WTC11 (cell line): ENCODE data around the gene STAT2. TPM values are rescaled to one million over a fixed set of nuclear protein-coding genes. Genes with fewer than 3 reads are reported as not detected.

Source experiments
- ATAC-seq: fragments of 200-7000 bp; cut with Tn5 transposase; 2 replicates; pipeline ENCODE4 v1.10.0; 2021; ENCODE audit warnings: mild to moderate bottlenecking, moderate library complexity
- CTCF ChIA-PET: fragments of 300-600 bp; sonication (Branson Sonifier 250); formaldehyde crosslinking; loops from one replicate; lab custom pipeline; 2021; ENCODE audit warnings: antibody characterized with exemption; lab: Charles Lee
- POLR2A ChIA-PET: fragments of 350-600 bp; sonication (Branson Sonifier 250); formaldehyde crosslinking; loops from one replicate; lab custom pipeline; 2021; ENCODE audit warnings: antibody characterized with exemption; lab: Charles Lee
- DNase-seq: peaks from one replicate; pipeline ENCODE4 v3.0.0; 2021; ENCODE audit warnings: low spot score
- H3K27ac Mint-ChIP-seq: 2 replicates; pipeline ENCODE4 v1.8.0; 2021; ENCODE audit warnings: mixed read lengths
- H3K27me3 Mint-ChIP-seq: 2 replicates; pipeline ENCODE4 v1.8.0; 2021; ENCODE audit warnings: low read depth, mild to moderate bottlenecking, moderate library complexity, mixed read lengths
- H3K36me3 Mint-ChIP-seq: 2 replicates; pipeline ENCODE4 v1.8.0; 2021; ENCODE audit warnings: mixed read lengths
- H3K4me1 Mint-ChIP-seq: 2 replicates; pipeline ENCODE4 v1.8.0; 2022; ENCODE audit warnings: mixed read lengths
- H3K4me3 Mint-ChIP-seq: 2 replicates; pipeline ENCODE4 v1.8.0; 2021; ENCODE audit warnings: mild to moderate bottlenecking, moderate library complexity, mixed read lengths
- H3K9me3 Mint-ChIP-seq: 2 replicates; pipeline ENCODE4 v1.8.0; 2021; ENCODE audit warnings: mixed read lengths
- ATF1 ChIP-seq: sonication (generic); formaldehyde crosslinking; IDR thresholded peaks from 2 replicates; pipeline ENCODE4 v1.8.1; 2023; ENCODE audit warnings: mild to moderate bottlenecking, moderate library complexity, missing genetic modification reagents
- CBFB ChIP-seq: sonication (generic); formaldehyde crosslinking; IDR thresholded peaks from 2 replicates; pipeline ENCODE4 v1.8.1; 2022; ENCODE audit warnings: mild to moderate bottlenecking, low read depth, missing genetic modification reagents
- FOXJ3 ChIP-seq: sonication (generic); formaldehyde crosslinking; IDR thresholded peaks from 2 replicates; pipeline ENCODE4 v1.9.0; 2021; ENCODE audit warnings: missing genetic modification reagents, mild to moderate bottlenecking, borderline replicate concordance
- FOXP1 ChIP-seq: sonication (generic); formaldehyde crosslinking; IDR thresholded peaks from 2 replicates; pipeline ENCODE4 v1.8.0; 2022; ENCODE audit warnings: missing genetic modification reagents, mild to moderate bottlenecking, moderate library complexity, borderline replicate concordance
- GABPB1 ChIP-seq: sonication (generic); formaldehyde crosslinking; IDR thresholded peaks from 2 replicates; pipeline ENCODE4 v1.8.1; 2023; ENCODE audit warnings: mild to moderate bottlenecking, missing genetic modification reagents
- GRHL2 ChIP-seq: fragments of 250-450 bp; sonication (Bioruptor Pico); IDR thresholded peaks from 2 replicates; pipeline ENCODE4 v1.8.0; 2022; ENCODE audit warnings: mild to moderate bottlenecking, moderate library complexity; ENCODE audit not compliant: insufficient replicate concordance, severe bottlenecking
- MXD4 ChIP-seq: fragments of 250-450 bp; sonication (Bioruptor Pico); IDR thresholded peaks from 2 replicates; pipeline ENCODE4 v1.8.0; 2021; ENCODE audit warnings: mild to moderate bottlenecking, moderate library complexity, borderline replicate concordance
- NR2C2 ChIP-seq: sonication (generic); formaldehyde crosslinking; IDR thresholded peaks from 2 replicates; pipeline ENCODE4 v1.8.0; 2022; ENCODE audit warnings: mild to moderate bottlenecking, missing genetic modification reagents
- NR3C1 ChIP-seq: sonication (generic); formaldehyde crosslinking; conservative IDR thresholded peaks from 2 replicates; pipeline ENCODE4 v1.8.1; 2023; ENCODE audit warnings: low read depth, mild to moderate bottlenecking, missing genetic modification reagents
- OVOL2 ChIP-seq: fragments of 250-450 bp; sonication (Bioruptor Pico); IDR thresholded peaks from 2 replicates; pipeline ENCODE4 v1.9.0; 2021; ENCODE audit warnings: mild to moderate bottlenecking, borderline replicate concordance
- RORB ChIP-seq: fragments of 250-450 bp; sonication (Bioruptor Pico); IDR thresholded peaks from 2 replicates; pipeline ENCODE4 v1.9.0; 2021; ENCODE audit warnings: mild to moderate bottlenecking
- SMAD3 ChIP-seq: sonication (generic); formaldehyde crosslinking; IDR thresholded peaks from 2 replicates; pipeline ENCODE4 v1.8.0; 2022; ENCODE audit warnings: missing genetic modification reagents, mild to moderate bottlenecking, borderline replicate concordance
- SMAD4 ChIP-seq: sonication (generic); formaldehyde crosslinking; IDR thresholded peaks from 2 replicates; pipeline ENCODE4 v1.8.0; 2022; ENCODE audit warnings: mild to moderate bottlenecking, missing genetic modification reagents
- SP1 ChIP-seq: sonication (generic); formaldehyde crosslinking; conservative IDR thresholded peaks from 2 replicates; pipeline ENCODE4 v1.8.1; 2022; ENCODE audit warnings: missing genetic modification reagents
- TEAD4 ChIP-seq: sonication (generic); formaldehyde crosslinking; IDR thresholded peaks from 2 replicates; pipeline ENCODE4 v1.8.0; 2022; ENCODE audit warnings: mild to moderate bottlenecking, missing genetic modification reagents
- ZNF138 ChIP-seq: sonication (generic); formaldehyde crosslinking; conservative IDR thresholded peaks from 2 replicates; pipeline ENCODE4 v1.8.1; 2022; ENCODE audit warnings: mild to moderate bottlenecking, moderate library complexity, missing genetic modification reagents
- ZNF219 ChIP-seq: sonication (generic); formaldehyde crosslinking; IDR thresholded peaks from 2 replicates; pipeline ENCODE4 v1.8.0; 2023; ENCODE audit warnings: missing genetic modification reagents, mild to moderate bottlenecking, borderline replicate concordance
- ZNF317 ChIP-seq: sonication (generic); formaldehyde crosslinking; IDR thresholded peaks from 2 replicates; pipeline ENCODE4 v1.8.1; 2023; ENCODE audit warnings: low read depth, mild to moderate bottlenecking, moderate library complexity, missing genetic modification reagents, borderline replicate concordance
- ZNF416 ChIP-seq: fragments of 250-450 bp; sonication (Bioruptor Pico); IDR thresholded peaks from 2 replicates; pipeline ENCODE4 v1.9.0; 2021; ENCODE audit warnings: mild to moderate bottlenecking, inconsistent platforms
- total RNA-seq: library from RNA; stranded (reverse); gene quantifications from 3 replicates; pipeline ENCODE4 v1.2.3, GENCODE V29; 2021
- TF ChIP-seq, protein P1 (sequence below): sonication (generic); formaldehyde crosslinking; IDR thresholded peaks from 2 replicates; pipeline ENCODE4 v1.8.1; 2023; ENCODE audit warnings: mild to moderate bottlenecking, missing genetic modification reagents
- TF ChIP-seq, protein P2 (sequence below): fragments of 250-450 bp; sonication (Bioruptor Pico); IDR thresholded peaks from 2 replicates; pipeline ENCODE4 v1.8.0; 2021; ENCODE audit warnings: mild to moderate bottlenecking
- TF ChIP-seq, protein P3 (sequence below): sonication (generic); formaldehyde crosslinking; IDR thresholded peaks from 2 replicates; pipeline ENCODE4 v1.8.1; 2023; ENCODE audit warnings: mild to moderate bottlenecking, missing genetic modification reagents, moderate library complexity
- TF ChIP-seq, protein P4 (sequence below): sonication (generic); formaldehyde crosslinking; IDR thresholded peaks from 2 replicates; pipeline ENCODE4 v1.8.0; 2022; ENCODE audit warnings: mild to moderate bottlenecking, missing genetic modification reagents
- TF ChIP-seq, protein P5 (sequence below): fragments of 250-450 bp; sonication (Bioruptor Pico); IDR thresholded peaks from 2 replicates; pipeline ENCODE4 v1.9.0; 2021; ENCODE audit warnings: mild to moderate bottlenecking
- TF ChIP-seq, protein P6 (sequence below): sonication (generic); formaldehyde crosslinking; IDR thresholded peaks from 2 replicates; pipeline ENCODE4 v1.8.1; 2023; ENCODE audit warnings: mild to moderate bottlenecking, missing genetic modification reagents
- TF ChIP-seq, protein P7 (sequence below): sonication (generic); formaldehyde crosslinking; IDR thresholded peaks from 2 replicates; pipeline ENCODE4 v1.8.1; 2023; ENCODE audit warnings: mild to moderate bottlenecking, missing genetic modification reagents, moderate library complexity
- TF ChIP-seq, protein P8 (sequence below): sonication (generic); formaldehyde crosslinking; IDR thresholded peaks from 2 replicates; pipeline ENCODE4 v1.8.1; 2022; ENCODE audit warnings: mild to moderate bottlenecking, missing genetic modification reagents, moderate library complexity, borderline replicate concordance

Gene STAT2
- total RNA-seq, 1 experiment from 2014 or later, result 54.5 TPM

DNA sequence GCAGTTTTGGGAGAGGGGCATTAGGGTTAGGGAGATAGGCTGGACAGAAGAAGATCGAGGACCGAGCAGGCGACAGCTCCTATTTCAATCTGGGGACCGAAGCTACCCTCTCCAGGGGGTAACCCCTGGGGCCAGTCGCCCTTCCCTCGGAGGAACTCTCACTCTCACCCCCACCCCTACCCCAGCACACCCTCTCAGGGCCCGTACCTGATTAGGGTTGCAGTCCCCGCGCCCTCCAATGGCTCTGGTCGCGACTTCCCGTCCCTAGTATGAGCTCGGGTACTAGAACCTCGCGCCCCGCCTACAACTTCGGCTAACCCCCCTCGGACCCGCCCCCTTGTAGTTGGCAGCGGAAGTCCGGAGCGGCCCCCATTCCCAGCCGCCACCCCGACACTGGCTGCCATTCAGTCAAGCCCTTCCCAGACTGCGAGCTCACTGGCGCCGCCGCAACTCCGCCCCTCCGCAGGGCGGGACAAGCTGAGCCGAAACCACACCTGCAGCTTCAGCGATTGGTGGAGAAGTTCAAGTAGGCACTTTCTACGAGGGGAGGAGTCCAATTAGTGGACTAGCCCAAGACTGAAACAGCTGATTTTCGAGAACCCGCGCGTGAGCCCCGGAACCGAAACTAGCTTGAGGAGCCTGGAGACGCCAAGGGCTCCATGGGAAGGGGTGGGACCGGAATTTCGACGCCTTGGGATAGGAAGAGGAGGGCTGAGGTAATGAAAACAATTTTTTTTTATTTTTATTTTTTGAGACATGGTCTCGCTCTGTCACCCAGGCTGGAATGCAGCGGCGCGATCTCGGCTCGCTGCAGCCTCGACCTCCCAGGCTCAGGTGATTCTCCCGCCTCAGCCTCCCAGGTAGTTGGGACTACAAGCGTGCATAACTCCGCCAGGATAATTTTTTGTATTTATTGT is at the start of gene STAT2 (continued):
- TF ChIP-seq, protein P1, sequence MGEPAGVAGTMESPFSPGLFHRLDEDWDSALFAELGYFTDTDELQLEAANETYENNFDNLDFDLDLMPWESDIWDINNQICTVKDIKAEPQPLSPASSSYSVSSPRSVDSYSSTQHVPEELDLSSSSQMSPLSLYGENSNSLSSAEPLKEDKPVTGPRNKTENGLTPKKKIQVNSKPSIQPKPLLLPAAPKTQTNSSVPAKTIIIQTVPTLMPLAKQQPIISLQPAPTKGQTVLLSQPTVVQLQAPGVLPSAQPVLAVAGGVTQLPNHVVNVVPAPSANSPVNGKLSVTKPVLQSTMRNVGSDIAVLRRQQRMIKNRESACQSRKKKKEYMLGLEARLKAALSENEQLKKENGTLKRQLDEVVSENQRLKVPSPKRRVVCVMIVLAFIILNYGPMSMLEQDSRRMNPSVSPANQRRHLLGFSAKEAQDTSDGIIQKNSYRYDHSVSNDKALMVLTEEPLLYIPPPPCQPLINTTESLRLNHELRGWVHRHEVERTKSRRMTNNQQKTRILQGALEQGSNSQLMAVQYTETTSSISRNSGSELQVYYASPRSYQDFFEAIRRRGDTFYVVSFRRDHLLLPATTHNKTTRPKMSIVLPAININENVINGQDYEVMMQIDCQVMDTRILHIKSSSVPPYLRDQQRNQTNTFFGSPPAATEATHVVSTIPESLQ, result no peak
- TF ChIP-seq ZNF416 (CRISPR knock-in tag), result no peak
- TF ChIP-seq RORB (CRISPR knock-in tag), result no peak
- TF ChIP-seq, protein P2, sequence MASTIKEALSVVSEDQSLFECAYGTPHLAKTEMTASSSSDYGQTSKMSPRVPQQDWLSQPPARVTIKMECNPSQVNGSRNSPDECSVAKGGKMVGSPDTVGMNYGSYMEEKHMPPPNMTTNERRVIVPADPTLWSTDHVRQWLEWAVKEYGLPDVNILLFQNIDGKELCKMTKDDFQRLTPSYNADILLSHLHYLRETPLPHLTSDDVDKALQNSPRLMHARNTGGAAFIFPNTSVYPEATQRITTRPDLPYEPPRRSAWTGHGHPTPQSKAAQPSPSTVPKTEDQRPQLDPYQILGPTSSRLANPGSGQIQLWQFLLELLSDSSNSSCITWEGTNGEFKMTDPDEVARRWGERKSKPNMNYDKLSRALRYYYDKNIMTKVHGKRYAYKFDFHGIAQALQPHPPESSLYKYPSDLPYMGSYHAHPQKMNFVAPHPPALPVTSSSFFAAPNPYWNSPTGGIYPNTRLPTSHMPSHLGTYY, result no peak
- TF ChIP-seq SMAD3, result peak; percentile 16; the same call in 1 of the 2 replicates
- no peak for TF ChIP-seq GRHL2 (CRISPR knock-in tag)
- TF ChIP-seq, protein P3, sequence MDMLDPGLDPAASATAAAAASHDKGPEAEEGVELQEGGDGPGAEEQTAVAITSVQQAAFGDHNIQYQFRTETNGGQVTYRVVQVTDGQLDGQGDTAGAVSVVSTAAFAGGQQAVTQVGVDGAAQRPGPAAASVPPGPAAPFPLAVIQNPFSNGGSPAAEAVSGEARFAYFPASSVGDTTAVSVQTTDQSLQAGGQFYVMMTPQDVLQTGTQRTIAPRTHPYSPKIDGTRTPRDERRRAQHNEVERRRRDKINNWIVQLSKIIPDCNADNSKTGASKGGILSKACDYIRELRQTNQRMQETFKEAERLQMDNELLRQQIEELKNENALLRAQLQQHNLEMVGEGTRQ (CRISPR knock-in tag), result no peak
- TF ChIP-seq, protein P4, sequence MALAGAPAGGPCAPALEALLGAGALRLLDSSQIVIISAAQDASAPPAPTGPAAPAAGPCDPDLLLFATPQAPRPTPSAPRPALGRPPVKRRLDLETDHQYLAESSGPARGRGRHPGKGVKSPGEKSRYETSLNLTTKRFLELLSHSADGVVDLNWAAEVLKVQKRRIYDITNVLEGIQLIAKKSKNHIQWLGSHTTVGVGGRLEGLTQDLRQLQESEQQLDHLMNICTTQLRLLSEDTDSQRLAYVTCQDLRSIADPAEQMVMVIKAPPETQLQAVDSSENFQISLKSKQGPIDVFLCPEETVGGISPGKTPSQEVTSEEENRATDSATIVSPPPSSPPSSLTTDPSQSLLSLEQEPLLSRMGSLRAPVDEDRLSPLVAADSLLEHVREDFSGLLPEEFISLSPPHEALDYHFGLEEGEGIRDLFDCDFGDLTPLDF (CRISPR knock-in tag), result no peak
- TF ChIP-seq NR3C1 (CRISPR knock-in tag), result no peak
- TF ChIP-seq ZNF219 (CRISPR knock-in tag), result no peak
- no peak for TF ChIP-seq OVOL2 (CRISPR knock-in tag)
- TF ChIP-seq SP1 (CRISPR knock-in tag), result peak; percentile 96
- TF ChIP-seq TEAD4 (CRISPR knock-in tag), result no peak
- no peak for TF ChIP-seq ZNF317 (CRISPR knock-in tag)
- TF ChIP-seq, protein P5, sequence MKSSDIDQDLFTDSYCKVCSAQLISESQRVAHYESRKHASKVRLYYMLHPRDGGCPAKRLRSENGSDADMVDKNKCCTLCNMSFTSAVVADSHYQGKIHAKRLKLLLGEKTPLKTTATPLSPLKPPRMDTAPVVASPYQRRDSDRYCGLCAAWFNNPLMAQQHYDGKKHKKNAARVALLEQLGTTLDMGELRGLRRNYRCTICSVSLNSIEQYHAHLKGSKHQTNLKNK (CRISPR knock-in tag), result no peak
- TF ChIP-seq NR2C2 (CRISPR knock-in tag), result 0 out of 2 replicates have a peak, but pooled peaks have one; percentile 9
- TF ChIP-seq, all 79 proteins: peak for 9

DNA sequence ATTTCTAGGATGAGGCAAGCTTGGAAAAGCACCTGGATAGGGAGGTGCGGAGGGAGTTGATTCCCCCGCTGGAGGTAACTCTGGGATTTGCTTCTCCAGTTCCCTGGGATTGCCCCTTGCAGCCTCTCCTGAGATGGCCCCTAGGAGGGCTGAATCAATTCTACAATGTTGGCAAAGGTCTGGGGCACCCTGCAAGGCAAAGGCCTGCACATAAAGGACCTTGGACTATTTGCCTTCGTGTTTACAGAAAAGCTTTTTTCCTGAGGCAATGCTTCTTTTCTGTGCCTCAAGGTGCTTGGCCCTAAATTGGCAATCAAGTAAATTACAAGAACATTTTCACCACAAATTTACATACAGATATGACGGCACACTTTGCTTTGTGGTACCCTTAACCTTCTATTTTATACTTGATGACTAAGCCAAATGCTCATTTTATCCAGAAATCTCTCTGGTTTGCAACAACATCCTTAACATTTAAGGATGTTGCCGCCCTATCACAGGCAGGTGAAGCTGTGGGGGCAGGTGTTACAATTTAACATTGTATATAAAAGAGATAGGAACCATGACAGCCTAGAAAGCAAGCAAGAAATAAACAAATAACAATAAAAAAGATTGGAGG is 49.0 kb upstream of the STAT2 start:
- ATAC-seq, result no peak
- Mint-ChIP-seq H3K4me3 (no peak overlapping the region), H3K36me3 (no peaks in the 10 kb centered on the region), H3K9me3 (no peaks in the 10 kb centered on the region), H3K4me1 (no peaks in the 10 kb centered on the region), H3K27ac (no peak overlapping the region), H3K27me3 (no peaks in the 10 kb centered on the region)
- ChIA-PET POLR2A (interaction anchor here (0.6 kb wide), 1 partner anchor 78 kb away, joined by 5 read pairs; no protein-coding TSS in a partner anchor), CTCF (no interaction called here)
- no peak for DNase-seq
- TF ChIP-seq CBFB (CRISPR knock-in tag) (no peak), SMAD4 (CRISPR knock-in tag) (no peak), FOXJ3 (no peak), SMAD3 (no peak), MXD4 (CRISPR knock-in tag) (no peak), FOXP1 (CRISPR knock-in tag) (no peak), GABPB1 (CRISPR knock-in tag) (no peak), ZNF138 (no peak), ATF1 (CRISPR knock-in tag) (no peak)
- TF ChIP-seq, protein P6, sequence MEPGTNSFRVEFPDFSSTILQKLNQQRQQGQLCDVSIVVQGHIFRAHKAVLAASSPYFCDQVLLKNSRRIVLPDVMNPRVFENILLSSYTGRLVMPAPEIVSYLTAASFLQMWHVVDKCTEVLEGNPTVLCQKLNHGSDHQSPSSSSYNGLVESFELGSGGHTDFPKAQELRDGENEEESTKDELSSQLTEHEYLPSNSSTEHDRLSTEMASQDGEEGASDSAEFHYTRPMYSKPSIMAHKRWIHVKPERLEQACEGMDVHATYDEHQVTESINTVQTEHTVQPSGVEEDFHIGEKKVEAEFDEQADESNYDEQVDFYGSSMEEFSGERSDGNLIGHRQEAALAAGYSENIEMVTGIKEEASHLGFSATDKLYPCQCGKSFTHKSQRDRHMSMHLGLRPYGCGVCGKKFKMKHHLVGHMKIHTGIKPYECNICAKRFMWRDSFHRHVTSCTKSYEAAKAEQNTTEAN, result no peak
- TF ChIP-seq, protein P7, sequence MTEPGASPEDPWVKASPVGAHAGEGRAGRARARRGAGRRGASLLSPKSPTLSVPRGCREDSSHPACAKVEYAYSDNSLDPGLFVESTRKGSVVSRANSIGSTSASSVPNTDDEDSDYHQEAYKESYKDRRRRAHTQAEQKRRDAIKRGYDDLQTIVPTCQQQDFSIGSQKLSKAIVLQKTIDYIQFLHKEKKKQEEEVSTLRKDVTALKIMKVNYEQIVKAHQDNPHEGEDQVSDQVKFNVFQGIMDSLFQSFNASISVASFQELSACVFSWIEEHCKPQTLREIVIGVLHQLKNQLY, result no peak
- TF ChIP-seq, protein P8, sequence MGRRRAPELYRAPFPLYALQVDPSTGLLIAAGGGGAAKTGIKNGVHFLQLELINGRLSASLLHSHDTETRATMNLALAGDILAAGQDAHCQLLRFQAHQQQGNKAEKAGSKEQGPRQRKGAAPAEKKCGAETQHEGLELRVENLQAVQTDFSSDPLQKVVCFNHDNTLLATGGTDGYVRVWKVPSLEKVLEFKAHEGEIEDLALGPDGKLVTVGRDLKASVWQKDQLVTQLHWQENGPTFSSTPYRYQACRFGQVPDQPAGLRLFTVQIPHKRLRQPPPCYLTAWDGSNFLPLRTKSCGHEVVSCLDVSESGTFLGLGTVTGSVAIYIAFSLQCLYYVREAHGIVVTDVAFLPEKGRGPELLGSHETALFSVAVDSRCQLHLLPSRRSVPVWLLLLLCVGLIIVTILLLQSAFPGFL (CRISPR knock-in tag), result no peak
